Endothelial cell of umbilical vein (primary cell): ENCODE data around the gene ELF4. TPM values are rescaled to one million over a fixed set of nuclear protein-coding genes. Genes with fewer than 3 reads are reported as not detected.

Experiments used
- BruUV-seq: library from RNA; stranded (reverse); fragments of 400-500 nt; replicated peaks from 2 replicates; lab custom pipeline; 2021; lab: Mats Ljungman, UMichigan
- CTCF ChIA-PET: fragments of 300-600, 350-600 bp; sonication (Branson Sonifier 250); formaldehyde crosslinking; loops from one replicate; lab custom pipeline; 2021; ENCODE audit warnings: antibody characterized with exemption, inconsistent platforms; lab: Charles Lee
- POLR2A ChIA-PET: fragments of 300-600, 350-600 bp; sonication (Branson Sonifier 250); formaldehyde crosslinking; loops from one replicate; lab custom pipeline; 2021; ENCODE audit warnings: antibody characterized with exemption, inconsistent platforms; lab: Charles Lee
- DNase-seq: peaks from one replicate; pipeline ENCODE4 v3.0.0-alpha.2; 2011; ENCODE audit warnings: low read depth, low spot score
- FAIRE-seq: peaks from 2 replicates; lab custom pipeline; 2011; peaks lifted over from hg19 to GRCh38; lab: Jason Lieb, UNC
- H2AFZ ChIP-seq: 2 replicates; pipeline ENCODE4 v1.6.0; 2012; ENCODE audit warnings: low read depth, low read length, control low read depth, inconsistent platforms
- H3K27ac ChIP-seq: 2 replicates; pipeline ENCODE4 v1.5.1; 2011; ENCODE audit warnings: low read depth, mild to moderate bottlenecking, control low read depth, low read length, moderate library complexity; ENCODE audit not compliant: insufficient read depth
- H3K27me3 ChIP-seq, 2 experiments: 2 replicates each; pipeline versions ENCODE4 v1.6.0 to v1.6.1; 2011; ENCODE audit warnings: low read length in 2 of 2, mixed read lengths in 1 of 2; ENCODE audit not compliant: control insufficient read depth in 2 of 2, insufficient read depth in 2 of 2
- H3K36me3 ChIP-seq, 2 experiments: 2 replicates in 1 of 2; 3 replicates in 1 of 2; pipeline ENCODE4 v1.5.1; 2011; ENCODE audit warnings: low read length in 2 of 2, mild to moderate bottlenecking in 1 of 2, moderate library complexity in 1 of 2; ENCODE audit not compliant: control insufficient read depth in 2 of 2, insufficient read depth in 2 of 2; ENCODE audit errors: extremely low read depth in 1 of 2
- H3K4me1 ChIP-seq: 3 replicates; pipeline ENCODE4 v1.5.1; 2011; ENCODE audit warnings: mild to moderate bottlenecking, low read length; ENCODE audit not compliant: control insufficient read depth, insufficient read depth; ENCODE audit errors: extremely low read depth
- H3K4me2 ChIP-seq: 2 replicates; pipeline ENCODE4 v1.6.1; 2011; ENCODE audit warnings: low read length, control low read depth, mixed read lengths; ENCODE audit not compliant: insufficient read depth
- H3K4me3 ChIP-seq, 3 experiments: fragments of 200-600 bp in 1 of 3; sonication (generic), shearing (Covaris generic) in 1 of 3; replicated peaks in 1 of 3; 2 replicates each; pipeline ENCODE4 v1.5.1; 2011 to 2016; ENCODE audit warnings: control low read depth in 3 of 3, low read length in 3 of 3, mild to moderate bottlenecking in 2 of 3, inconsistent platforms in 1 of 3, low read depth in 1 of 3, moderate library complexity in 1 of 3; ENCODE audit not compliant: insufficient read depth in 1 of 3
- H3K79me2 ChIP-seq: 2 replicates; pipeline ENCODE4 v1.6.0; 2012; ENCODE audit warnings: low read length, inconsistent platforms; ENCODE audit not compliant: control insufficient read depth, insufficient read depth
- H3K9ac ChIP-seq: replicated peaks from 2 replicates; pipeline ENCODE3; 2011; ENCODE audit warnings: low read length, control low read depth; ENCODE audit not compliant: insufficient read depth; ENCODE audit errors: extremely low read depth
- H3K9me1 ChIP-seq: replicated peaks from 3 replicates; pipeline ENCODE4 v1.6.0; 2011; ENCODE audit warnings: mild to moderate bottlenecking, low read length; ENCODE audit not compliant: control insufficient read depth, insufficient read depth; ENCODE audit errors: extremely low read depth
- H3K9me3 ChIP-seq: replicated peaks from 2 replicates; pipeline ENCODE4 v1.5.1; 2012; ENCODE audit warnings: low read length, inconsistent platforms; ENCODE audit not compliant: control insufficient read depth, insufficient read depth
- H4K20me1 ChIP-seq: replicated peaks from 2 replicates; pipeline ENCODE3; 2011; ENCODE audit warnings: mild to moderate bottlenecking, low read length; ENCODE audit not compliant: control insufficient read depth, insufficient read depth; ENCODE audit errors: extremely low read depth
- MAX ChIP-seq: IDR thresholded peaks from 2 replicates; pipeline ENCODE4 v1.6.1; 2011; ENCODE audit not compliant: insufficient read depth, insufficient read length
- dilution Hi-C: fragments of 300-500 bp; cut with MboI; formaldehyde crosslinking; loops from one replicate; pipeline ENCODE4 v1.15.0; 2019; ENCODE audit warnings: low sequenced_read_pairs; ENCODE audit not compliant: extremely low pct_ligation_motif_present
- intact Hi-C: fragments of 100-400 bp; cut with micrococcal nuclease; formaldehyde crosslinking; loops from one replicate; pipeline ENCODE4 v1.10.0; 2022
- polyA plus RNA-seq, 4 experiments: library from polyadenylated mRNA; depleted of rRNA in 3 of 4; stranded (reverse) in 3 of 4; unstranded in 1 of 4; fragments of >200 nt; gene quantifications; 2 replicates each; pipeline versions ENCODE4 v1.2.1 to v1.2.3, GENCODE V29; 2011 to 2012; ENCODE audit warnings: missing spikeins in 1 of 4
- total RNA-seq: library from RNA; stranded (reverse); gene quantifications from 2 replicates; pipeline ENCODE4 v1.2.3, GENCODE V29; 2021
- TF ChIP-seq, protein P1 (sequence below), 2 donors: IDR thresholded peaks; 1 replicate in 1 of 2; 2 replicates in 1 of 2; pipeline ENCODE4 v1.5.1; 2011; ENCODE audit warnings: low read length in 2 of 2, mild to moderate bottlenecking in 2 of 2, moderate library complexity in 2 of 2, control low read depth in 1 of 2, inconsistent platforms in 1 of 2, low read depth in 1 of 2; ENCODE audit not compliant: insufficient read depth in 1 of 2; ENCODE audit errors: extremely low read depth in 1 of 2

The ELF4 gene
- total and polyA plus RNA-seq, 2 donors (not counting 3 experiments of a cell fraction or from before 2014, with no cell fraction given), result 31.9 to 33.4 TPM

GRCh38 chrX:130071611-130072344 is 38.5 kb downstream of the ELF4 start:
- intact Hi-C loops, result no loop called here
- DNase-seq, result no peak
- H3K9me1 ChIP-seq, result no peaks in the 10 kb centered on the region
- H4K20me1 ChIP-seq, result no peaks in the 10 kb centered on the region
- no peaks in the 10 kb centered on the region for H3K79me2 ChIP-seq
- H3K27ac ChIP-seq, result no peak overlapping the region
- dilution Hi-C loops, result no loop called here
- no peak for TF ChIP-seq MAX
- H2AFZ ChIP-seq, result no peak overlapping the region
- CTCF ChIA-PET, result interaction anchor here (1.8 kb wide), 1 partner anchor 11 kb away, joined by 8 read pairs; no protein-coding TSS in a partner anchor
- H3K9ac ChIP-seq, result no peak overlapping the region
- no peaks in the 10 kb centered on the region for H3K9me3 ChIP-seq
- H3K4me2 ChIP-seq, result no peak overlapping the region
- H3K4me3 ChIP-seq, result no peak overlapping the region
- POLR2A ChIA-PET, result no interaction called here
- no peaks in the 10 kb centered on the region for H3K27me3 ChIP-seq
- H3K36me3 ChIP-seq, result peaks cover 9 to 29% of the 10 kb centered on the region in 2 experiments
- no peak for FAIRE-seq
- no peaks in the 10 kb centered on the region for H3K4me1 ChIP-seq
- no TSS peak for BruUV-seq

GRCh38 chrX:130066975-130067615 is 43.2 kb downstream of the ELF4 start:
- TF ChIP-seq, protein P1, sequence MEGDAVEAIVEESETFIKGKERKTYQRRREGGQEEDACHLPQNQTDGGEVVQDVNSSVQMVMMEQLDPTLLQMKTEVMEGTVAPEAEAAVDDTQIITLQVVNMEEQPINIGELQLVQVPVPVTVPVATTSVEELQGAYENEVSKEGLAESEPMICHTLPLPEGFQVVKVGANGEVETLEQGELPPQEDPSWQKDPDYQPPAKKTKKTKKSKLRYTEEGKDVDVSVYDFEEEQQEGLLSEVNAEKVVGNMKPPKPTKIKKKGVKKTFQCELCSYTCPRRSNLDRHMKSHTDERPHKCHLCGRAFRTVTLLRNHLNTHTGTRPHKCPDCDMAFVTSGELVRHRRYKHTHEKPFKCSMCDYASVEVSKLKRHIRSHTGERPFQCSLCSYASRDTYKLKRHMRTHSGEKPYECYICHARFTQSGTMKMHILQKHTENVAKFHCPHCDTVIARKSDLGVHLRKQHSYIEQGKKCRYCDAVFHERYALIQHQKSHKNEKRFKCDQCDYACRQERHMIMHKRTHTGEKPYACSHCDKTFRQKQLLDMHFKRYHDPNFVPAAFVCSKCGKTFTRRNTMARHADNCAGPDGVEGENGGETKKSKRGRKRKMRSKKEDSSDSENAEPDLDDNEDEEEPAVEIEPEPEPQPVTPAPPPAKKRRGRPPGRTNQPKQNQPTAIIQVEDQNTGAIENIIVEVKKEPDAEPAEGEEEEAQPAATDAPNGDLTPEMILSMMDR (IDR thresholded peaks at IDR 0.05; ENCODE audit: extremely low read depth in 1 of 2, insufficient read depth in 1 of 2, low read depth in 1 of 2, low read length in 2 of 2), result no peak
- FAIRE-seq (no peak), DNase-seq (no peak)
- Histone ChIP-seq H3K4me2 (no peak overlapping the region), H3K36me3 (peaks cover 3 to 40% of the 10 kb centered on the region in 2 experiments), H3K79me2 (no peaks in the 10 kb centered on the region), H3K4me1 (no peaks in the 10 kb centered on the region), H3K9ac (no peak overlapping the region), H2AFZ (no peak overlapping the region), H3K9me3 (no peaks in the 10 kb centered on the region), H4K20me1 (no peaks in the 10 kb centered on the region), H3K9me1 (no peaks in the 10 kb centered on the region), H3K27ac (no peak overlapping the region), H3K27me3 (no peaks in the 10 kb centered on the region), H3K4me3 (no peak overlapping the region)
- intact Hi-C loops, result no loop called here
- ChIA-PET CTCF (interaction anchor here (0.7 to 1.4 kb wide), 2 partner anchors 13 to 142 kb away, joined by 3 to 5 read pairs; no protein-coding TSS in a partner anchor), POLR2A (no interaction called here)
- BruUV-seq, result no TSS peak
- dilution Hi-C loops, result no loop called here
